SK-N-SH (cell line): ENCODE results near the gene CENPO. TPM values are rescaled to one million over a fixed set of nuclear protein-coding genes. Genes with fewer than 3 reads are reported as not detected.

Experiments
- CTCF ChIA-PET: fragments of 300-600, 350-600 bp; formaldehyde crosslinking; extraction: SDS; loops from one replicate; lab custom pipeline; 2021; lab: Yijun Ruan, JAX
- POLR2A ChIA-PET: fragments of 350-600 bp; sonication (Branson Sonifier 250); formaldehyde crosslinking; extraction: SDS; loops from one replicate; lab custom pipeline; 2020; ENCODE audit warnings: antibody characterized with exemption, inconsistent platforms; lab: Yijun Ruan, JAX
- DNase-seq: peaks from one replicate; pipeline ENCODE4 v3.0.0; 2012
- H2AFZ ChIP-seq: fragments of 200-600 bp; sonication (generic); 2 replicates; pipeline ENCODE4 v1.8.1; 2016; ENCODE audit warnings: antibody characterized with exemption, mild to moderate bottlenecking, low read depth
- H3F3A ChIP-seq: fragments of 200-600 bp; sonication (generic); replicated peaks from 2 replicates; pipeline ENCODE3; 2016; ENCODE audit warnings: antibody characterized with exemption, mild to moderate bottlenecking; ENCODE audit not compliant: insufficient read depth
- H3K27ac ChIP-seq, 2 experiments: fragments of 200-500 bp in 1 of 2; fragments of 200-600 bp in 1 of 2; sonication (Bioruptor generic) in 1 of 2; sonication (generic), shearing (Covaris generic) in 1 of 2; 2 replicates each; pipeline versions ENCODE4 v1.5.1 to v1.6.1; 2014 to 2016; ENCODE audit warnings: low read depth in 2 of 2, inconsistent platforms in 1 of 2, low read length in 1 of 2, mild to moderate bottlenecking in 1 of 2, mixed read lengths in 1 of 2
- H3K27me3 ChIP-seq: fragments of 200-600 bp; sonication (generic), shearing (Covaris generic); 2 replicates; pipeline ENCODE4 v1.6.1; 2016; ENCODE audit warnings: mixed run types; ENCODE audit not compliant: insufficient read depth
- H3K36me3 ChIP-seq, 2 experiments: fragments of 200-500 bp in 1 of 2; fragments of 200-600 bp in 1 of 2; sonication (Bioruptor generic) in 1 of 2; sonication (generic) in 1 of 2; replicated peaks in 1 of 2; 2 replicates each; pipeline versions ENCODE3 to v1.5.1; 2014 to 2016; ENCODE audit warnings: low read length in 1 of 2, mild to moderate bottlenecking in 1 of 2; ENCODE audit not compliant: insufficient read depth in 2 of 2, control insufficient read depth in 1 of 2
- H3K4me1 ChIP-seq, 2 experiments: fragments of 200-500 bp in 1 of 2; fragments of 200-600 bp in 1 of 2; sonication (Bioruptor generic) in 1 of 2; sonication (generic), shearing (Covaris generic) in 1 of 2; 2 replicates each; pipeline versions ENCODE4 v1.5.1 to v1.6.1; 2014 to 2016; ENCODE audit warnings: low read depth in 1 of 2, low read length in 1 of 2, mixed run types in 1 of 2; ENCODE audit not compliant: insufficient read depth in 2 of 2, control insufficient read depth in 1 of 2
- H3K4me2 ChIP-seq: fragments of 200-600 bp; sonication (generic), shearing (Covaris generic); 2 replicates; pipeline ENCODE4 v1.6.1; 2017; ENCODE audit warnings: mixed run types
- H3K4me3 ChIP-seq, 2 experiments: fragments of 200-500 bp in 1 of 2; fragments of 200-600 bp in 1 of 2; sonication (Bioruptor generic) in 1 of 2; sonication (generic), shearing (Covaris generic) in 1 of 2; 2 replicates each; pipeline versions ENCODE4 v1.5.1 to v1.8.1; 2014 to 2016; ENCODE audit warnings: low read depth in 2 of 2, inconsistent platforms in 1 of 2, low read length in 1 of 2, mild to moderate bottlenecking in 1 of 2, mixed read lengths in 1 of 2, moderate library complexity in 1 of 2
- H3K79me2 ChIP-seq: fragments of 200-600 bp; sonication (generic); 2 replicates; pipeline ENCODE4 v1.8.1; 2017; ENCODE audit warnings: mild to moderate bottlenecking; ENCODE audit not compliant: insufficient read depth
- H3K9ac ChIP-seq: fragments of 200-600 bp; sonication (generic); 2 replicates; pipeline ENCODE4 v1.6.1; 2017; ENCODE audit warnings: mixed run types
- H3K9me2 ChIP-seq: fragments of 200-600 bp; sonication (generic); 2 replicates; pipeline ENCODE4 v1.6.1; 2017; ENCODE audit warnings: mixed run types
- H3K9me3 ChIP-seq: fragments of 200-600 bp; sonication (generic); 2 replicates; pipeline ENCODE4 v1.6.1; 2017; ENCODE audit warnings: mixed run types, mild to moderate bottlenecking, moderate library complexity
- H4K20me1 ChIP-seq: fragments of 200-600 bp; sonication (generic); 2 replicates; pipeline ENCODE4 v1.6.1; 2017; ENCODE audit warnings: mild to moderate bottlenecking, mixed run types; ENCODE audit not compliant: insufficient read depth
- CHD2 ChIP-seq: fragments of 150-350 bp; IDR thresholded peaks from 2 replicates; pipeline ENCODE4 v1.6.1; 2018; ENCODE audit warnings: low read length; ENCODE audit not compliant: partially characterized antibody
- EP300 ChIP-seq, 2 experiments: IDR thresholded peaks; 2 replicates each; pipeline versions ENCODE4 v1.4.0 to v1.6.1; 2012; ENCODE audit warnings: borderline replicate concordance in 1 of 2, low read depth in 1 of 2, low read length in 1 of 2
- FOSL2 ChIP-seq: IDR thresholded peaks from 2 replicates; pipeline ENCODE4 v1.4.0; 2012; ENCODE audit warnings: low read depth, mild to moderate bottlenecking, moderate library complexity, borderline replicate concordance
- GATA2 ChIP-seq: sonication (generic); formaldehyde crosslinking; IDR thresholded peaks from 2 replicates; pipeline ENCODE4 v1.5.0; 2020; ENCODE audit warnings: mild to moderate bottlenecking, missing genetic modification reagents
- MEF2A ChIP-seq: IDR thresholded peaks from 2 replicates; pipeline ENCODE4 v1.4.0; 2012; ENCODE audit warnings: low read depth, borderline replicate concordance
- MXI1 ChIP-seq: IDR thresholded peaks from 2 replicates; pipeline ENCODE4 v1.6.1; 2012; ENCODE audit warnings: mild to moderate bottlenecking, low read depth, low read length, improper control_type of control experiment
- NRF1 ChIP-seq: IDR thresholded peaks from 2 replicates; pipeline ENCODE4 v1.6.1; 2012; ENCODE audit warnings: low read depth, mild to moderate bottlenecking, low read length
- RAD21 ChIP-seq: IDR thresholded peaks from 2 replicates; pipeline ENCODE4 v1.6.1; 2012; ENCODE audit warnings: mild to moderate bottlenecking, low read length
- RCOR1 ChIP-seq: fragments of 150-350 bp; IDR thresholded peaks from 2 replicates; pipeline ENCODE4 v1.6.1; 2017; ENCODE audit warnings: antibody characterized with exemption, low read length
- RFX5 ChIP-seq: IDR thresholded peaks from 2 replicates; pipeline ENCODE4 v1.6.1; 2012; ENCODE audit warnings: mild to moderate bottlenecking, improper control_type of control experiment, low read length
- RXRA ChIP-seq: IDR thresholded peaks from 2 replicates; pipeline ENCODE4 v1.4.0; 2012; ENCODE audit warnings: low read depth, mild to moderate bottlenecking, borderline replicate concordance
- SIN3A ChIP-seq: IDR thresholded peaks from 2 replicates; pipeline ENCODE4 v1.6.1; 2012; ENCODE audit warnings: low read depth, mild to moderate bottlenecking, low read length, moderate library complexity, borderline replicate concordance
- TAF1 ChIP-seq: IDR thresholded peaks from 2 replicates; pipeline ENCODE4 v1.6.1; 2012; ENCODE audit warnings: low read depth, mild to moderate bottlenecking, low read length, moderate library complexity, borderline replicate concordance
- TEAD4 ChIP-seq: IDR thresholded peaks from 2 replicates; pipeline ENCODE4 v1.4.0; 2012; ENCODE audit warnings: mild to moderate bottlenecking, borderline replicate concordance; ENCODE audit not compliant: insufficient read depth
- YY1 ChIP-seq: IDR thresholded peaks from 2 replicates; pipeline ENCODE4 v1.4.0; 2012; ENCODE audit warnings: low read depth, mild to moderate bottlenecking
- WGBS: methylation state at CpG from one replicate; pipeline ENCODE4 v1.1.6; 2017; ENCODE audit warnings: low lambda C conversion rate; 5-methylcytosine and 5-hydroxymethylcytosine counted together
- polyA plus RNA-seq, 3 experiments: library from polyadenylated mRNA; depleted of rRNA; stranded (reverse); fragments of >200 nt; gene quantifications; 2 replicates each; pipeline ENCODE4 v1.2.3, GENCODE V29; 2012
- TF ChIP-seq, protein P1 (sequence below): fragments of 150-350 bp; IDR thresholded peaks from 2 replicates; pipeline ENCODE4 v1.6.1; 2016; ENCODE audit warnings: mild to moderate bottlenecking, low read depth, low read length
- TF ChIP-seq, protein P2 (sequence below): IDR thresholded peaks from 2 replicates; pipeline ENCODE4 v1.6.1; 2012; ENCODE audit warnings: mild to moderate bottlenecking, low read depth, low read length, moderate library complexity
- TF ChIP-seq, protein P3 (sequence below): fragments of 200-600 bp; sonication (generic); IDR thresholded peaks from 2 replicates; pipeline ENCODE4 v1.6.1; 2017; ENCODE audit warnings: antibody characterized with exemption, mild to moderate bottlenecking, moderate library complexity
- TF ChIP-seq, protein P4 (sequence below): IDR thresholded peaks from 2 replicates; pipeline ENCODE4 v1.4.0; 2012; ENCODE audit warnings: low read depth

Gene CENPO
- polyA plus RNA-seq, 1 of the 3 experiments (the other 2 are of a cell fraction), result 18.3 TPM

DNA sequence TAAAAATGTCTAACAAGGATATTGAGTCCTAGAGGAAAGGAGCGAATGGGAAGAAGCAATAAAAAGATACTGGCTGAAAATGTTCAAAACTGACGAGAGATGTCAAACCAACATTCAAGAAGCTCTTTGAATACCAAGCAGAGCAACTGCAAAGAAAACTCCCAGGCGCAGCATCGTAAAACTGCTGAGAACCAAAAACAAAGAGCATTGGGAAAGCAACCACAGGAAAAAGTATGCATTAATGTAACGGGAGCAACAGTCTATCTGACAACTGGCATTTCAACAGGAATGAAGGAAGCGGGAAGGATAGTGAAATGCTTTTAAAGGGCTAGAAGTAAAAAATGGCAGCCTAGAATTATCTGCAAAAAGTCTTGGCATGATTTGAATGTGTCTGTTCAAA, 73.7 kb downstream of the CENPO start:
- H3K79me2 ChIP-seq, result no peaks in the 10 kb centered on the region
- no peak overlapping the region for H2AFZ ChIP-seq
- WGBS, result 97% methylated on average over 6 of the region's 6 CpGs
- no peak for DNase-seq
- H3K27ac ChIP-seq, result no peak overlapping the region
- H3K9me2 ChIP-seq, result no peaks in the 10 kb centered on the region
- no peaks in the 10 kb centered on the region for H3K4me1 ChIP-seq
- CTCF ChIA-PET, result interaction anchor here (1.5 kb wide), 1 partner anchor 262 kb away, joined by 5 read pairs; no protein-coding TSS in a partner anchor
- no peak for TF ChIP-seq MXI1
- TF ChIP-seq CHD2, result no peak
- TF ChIP-seq RXRA, result no peak
- TF ChIP-seq TAF1, result no peak
- TF ChIP-seq EP300 (IDR thresholded peaks at IDR 0.05; ENCODE audit: borderline replicate concordance in 1 of 2, low read depth in 1 of 2, low read length in 1 of 2), result no peak
- TF ChIP-seq, protein P1, sequence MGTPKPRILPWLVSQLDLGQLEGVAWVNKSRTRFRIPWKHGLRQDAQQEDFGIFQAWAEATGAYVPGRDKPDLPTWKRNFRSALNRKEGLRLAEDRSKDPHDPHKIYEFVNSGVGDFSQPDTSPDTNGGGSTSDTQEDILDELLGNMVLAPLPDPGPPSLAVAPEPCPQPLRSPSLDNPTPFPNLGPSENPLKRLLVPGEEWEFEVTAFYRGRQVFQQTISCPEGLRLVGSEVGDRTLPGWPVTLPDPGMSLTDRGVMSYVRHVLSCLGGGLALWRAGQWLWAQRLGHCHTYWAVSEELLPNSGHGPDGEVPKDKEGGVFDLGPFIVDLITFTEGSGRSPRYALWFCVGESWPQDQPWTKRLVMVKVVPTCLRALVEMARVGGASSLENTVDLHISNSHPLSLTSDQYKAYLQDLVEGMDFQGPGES, result no peak
- TF ChIP-seq, protein P2, sequence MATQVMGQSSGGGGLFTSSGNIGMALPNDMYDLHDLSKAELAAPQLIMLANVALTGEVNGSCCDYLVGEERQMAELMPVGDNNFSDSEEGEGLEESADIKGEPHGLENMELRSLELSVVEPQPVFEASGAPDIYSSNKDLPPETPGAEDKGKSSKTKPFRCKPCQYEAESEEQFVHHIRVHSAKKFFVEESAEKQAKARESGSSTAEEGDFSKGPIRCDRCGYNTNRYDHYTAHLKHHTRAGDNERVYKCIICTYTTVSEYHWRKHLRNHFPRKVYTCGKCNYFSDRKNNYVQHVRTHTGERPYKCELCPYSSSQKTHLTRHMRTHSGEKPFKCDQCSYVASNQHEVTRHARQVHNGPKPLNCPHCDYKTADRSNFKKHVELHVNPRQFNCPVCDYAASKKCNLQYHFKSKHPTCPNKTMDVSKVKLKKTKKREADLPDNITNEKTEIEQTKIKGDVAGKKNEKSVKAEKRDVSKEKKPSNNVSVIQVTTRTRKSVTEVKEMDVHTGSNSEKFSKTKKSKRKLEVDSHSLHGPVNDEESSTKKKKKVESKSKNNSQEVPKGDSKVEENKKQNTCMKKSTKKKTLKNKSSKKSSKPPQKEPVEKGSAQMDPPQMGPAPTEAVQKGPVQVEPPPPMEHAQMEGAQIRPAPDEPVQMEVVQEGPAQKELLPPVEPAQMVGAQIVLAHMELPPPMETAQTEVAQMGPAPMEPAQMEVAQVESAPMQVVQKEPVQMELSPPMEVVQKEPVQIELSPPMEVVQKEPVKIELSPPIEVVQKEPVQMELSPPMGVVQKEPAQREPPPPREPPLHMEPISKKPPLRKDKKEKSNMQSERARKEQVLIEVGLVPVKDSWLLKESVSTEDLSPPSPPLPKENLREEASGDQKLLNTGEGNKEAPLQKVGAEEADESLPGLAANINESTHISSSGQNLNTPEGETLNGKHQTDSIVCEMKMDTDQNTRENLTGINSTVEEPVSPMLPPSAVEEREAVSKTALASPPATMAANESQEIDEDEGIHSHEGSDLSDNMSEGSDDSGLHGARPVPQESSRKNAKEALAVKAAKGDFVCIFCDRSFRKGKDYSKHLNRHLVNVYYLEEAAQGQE, result no peak
- H3K4me2 ChIP-seq, result no peak overlapping the region
- no peak overlapping the region for H3K4me3 ChIP-seq
- H3K27me3 ChIP-seq, result no peaks in the 10 kb centered on the region
- no peaks in the 10 kb centered on the region for H4K20me1 ChIP-seq
- no peak overlapping the region for H3K9ac ChIP-seq
- H3K36me3 ChIP-seq, result no peaks in the 10 kb centered on the region
- POLR2A ChIA-PET, result no interaction called here
- H3F3A ChIP-seq, result no peaks in the 10 kb centered on the region
- no peaks in the 10 kb centered on the region for H3K9me3 ChIP-seq

DNA sequence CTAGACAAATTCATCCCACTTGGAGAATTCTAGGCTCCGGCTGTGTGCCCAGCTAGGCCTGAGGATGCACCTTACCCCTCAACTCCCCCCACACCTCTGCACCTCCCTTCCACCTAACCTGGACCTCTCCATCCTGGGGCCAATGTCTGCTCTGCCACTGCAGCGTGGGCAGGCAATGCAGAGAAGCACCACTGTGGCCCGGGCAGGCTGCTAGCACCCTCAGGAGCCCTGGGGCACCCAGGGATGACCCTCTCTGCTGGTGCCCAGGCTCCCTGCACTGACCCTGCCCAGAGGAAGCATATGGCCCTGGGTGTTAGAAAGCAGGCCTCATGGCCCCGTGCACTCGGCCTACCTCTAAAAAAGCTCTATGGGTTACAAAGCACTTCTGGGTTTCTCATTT, 77.2 kb downstream of the CENPO start:
- H3K36me3 ChIP-seq, result no peaks in the 10 kb centered on the region
- 91% methylated on average over 5 of the region's 5 CpGs for WGBS
- CTCF ChIA-PET, result interaction anchor here (1.0 kb wide), 1 partner anchor 13 kb away, joined by 4 read pairs; no protein-coding TSS in a partner anchor
- TF ChIP-seq TAF1, result no peak
- no peak for TF ChIP-seq SIN3A
- TF ChIP-seq RCOR1, result no peak
- TF ChIP-seq, protein P3, sequence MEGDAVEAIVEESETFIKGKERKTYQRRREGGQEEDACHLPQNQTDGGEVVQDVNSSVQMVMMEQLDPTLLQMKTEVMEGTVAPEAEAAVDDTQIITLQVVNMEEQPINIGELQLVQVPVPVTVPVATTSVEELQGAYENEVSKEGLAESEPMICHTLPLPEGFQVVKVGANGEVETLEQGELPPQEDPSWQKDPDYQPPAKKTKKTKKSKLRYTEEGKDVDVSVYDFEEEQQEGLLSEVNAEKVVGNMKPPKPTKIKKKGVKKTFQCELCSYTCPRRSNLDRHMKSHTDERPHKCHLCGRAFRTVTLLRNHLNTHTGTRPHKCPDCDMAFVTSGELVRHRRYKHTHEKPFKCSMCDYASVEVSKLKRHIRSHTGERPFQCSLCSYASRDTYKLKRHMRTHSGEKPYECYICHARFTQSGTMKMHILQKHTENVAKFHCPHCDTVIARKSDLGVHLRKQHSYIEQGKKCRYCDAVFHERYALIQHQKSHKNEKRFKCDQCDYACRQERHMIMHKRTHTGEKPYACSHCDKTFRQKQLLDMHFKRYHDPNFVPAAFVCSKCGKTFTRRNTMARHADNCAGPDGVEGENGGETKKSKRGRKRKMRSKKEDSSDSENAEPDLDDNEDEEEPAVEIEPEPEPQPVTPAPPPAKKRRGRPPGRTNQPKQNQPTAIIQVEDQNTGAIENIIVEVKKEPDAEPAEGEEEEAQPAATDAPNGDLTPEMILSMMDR, result no peak
- no peak for TF ChIP-seq CHD2
- TF ChIP-seq NRF1, result no peak
- no peak for TF ChIP-seq YY1
- no peak for TF ChIP-seq RXRA
- TF ChIP-seq FOSL2, result no peak
- TF ChIP-seq RFX5, result no peak
- no peak for TF ChIP-seq RAD21
- TF ChIP-seq TEAD4, result no peak
- TF ChIP-seq, protein P4, sequence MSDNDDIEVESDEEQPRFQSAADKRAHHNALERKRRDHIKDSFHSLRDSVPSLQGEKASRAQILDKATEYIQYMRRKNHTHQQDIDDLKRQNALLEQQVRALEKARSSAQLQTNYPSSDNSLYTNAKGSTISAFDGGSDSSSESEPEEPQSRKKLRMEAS, result no peak
- no peak for TF ChIP-seq MEF2A
- TF ChIP-seq GATA2 (CRISPR knock-in tag), result no peak
- TF ChIP-seq, all 33 proteins: peak for 0
- no peaks in the 10 kb centered on the region for H3K27me3 ChIP-seq
- no peak for DNase-seq
- H3K9ac ChIP-seq, result no peak overlapping the region
- H3K79me2 ChIP-seq, result no peaks in the 10 kb centered on the region
- no peaks in the 10 kb centered on the region for H3K9me2 ChIP-seq
- no peaks in the 10 kb centered on the region for H3F3A ChIP-seq
- H3K4me1 ChIP-seq, result no peaks in the 10 kb centered on the region; a peak in 1 of 4 replicates
- no peak overlapping the region for H3K4me2 ChIP-seq
- H3K4me3 ChIP-seq, result no peak overlapping the region
- no peaks in the 10 kb centered on the region for H3K9me3 ChIP-seq
- no peaks in the 10 kb centered on the region for H4K20me1 ChIP-seq
- POLR2A ChIA-PET, result no interaction called here
- no peak overlapping the region for H3K27ac ChIP-seq
- no peak overlapping the region for H2AFZ ChIP-seq
